A549 (cell line): ENCODE data around the gene ACTR2. TPM values are rescaled to one million over a fixed set of nuclear protein-coding genes. Genes with fewer than 3 reads are reported as not detected.

Source experiments
- ATAC-seq, 2 experiments: fragments of 200-7000 bp in 1 of 2; fragments of >200 bp in 1 of 2; cut with Nextera tagmentation in 1 of 2; cut with Tn5 transposase in 1 of 2; 3 replicates each; pipeline versions ENCODE4 v1.8.0 to v1.9.1; 2018 to 2020; ENCODE audit warnings: mild to moderate bottlenecking in 1 of 2, moderate library complexity in 1 of 2
- CTCF ChIA-PET: fragments of 300-600 bp; sonication (Branson Sonifier 250); formaldehyde crosslinking; extraction: SDS; loops from one replicate; lab custom pipeline; 2021; ENCODE audit warnings: antibody characterized with exemption, inconsistent platforms; lab: Yijun Ruan, JAX
- POLR2A ChIA-PET: fragments of 350-600 bp; formaldehyde crosslinking; extraction: SDS; loops from one replicate; lab custom pipeline; 2021; ENCODE audit warnings: antibody characterized with exemption, inconsistent platforms; lab: Yijun Ruan, JAX
- DNase-seq, 2 experiments: peaks; one replicate each; pipeline versions ENCODE4 v3.0.0 to v3.0.0-alpha.2; 2011 to 2016; ENCODE audit warnings: low read depth in 1 of 2, low spot score in 1 of 2
- FAIRE-seq: peaks from 2 replicates; lab custom pipeline; 2011; peaks lifted over from hg19 to GRCh38; lab: Jason Lieb, UNC
- H3K27ac ChIP-seq, 2 experiments: fragments of >200 bp; sonication (Bioruptor Twin); formaldehyde crosslinking; 3 replicates each; pipeline ENCODE4 v1.5.1; 2016 to 2017
- H3K4me1 ChIP-seq: fragments of >200 bp; sonication (Bioruptor Twin); formaldehyde crosslinking; 3 replicates; pipeline ENCODE4 v1.6.1; 2016
- H3K4me2 ChIP-seq: fragments of >200 bp; sonication (Bioruptor Twin); formaldehyde crosslinking; 3 replicates; pipeline ENCODE4 v1.6.1; 2016
- H3K4me3 ChIP-seq: fragments of >200 bp; sonication (Bioruptor Twin); formaldehyde crosslinking; 3 replicates; pipeline ENCODE4 v1.5.1; 2016
- H3K9me3 ChIP-seq: fragments of >200 bp; sonication (Bioruptor Twin); formaldehyde crosslinking; 3 replicates; pipeline ENCODE4 v1.6.1; 2016
- BHLHE40 ChIP-seq: IDR thresholded peaks from 2 replicates; pipeline ENCODE4 v1.6.1; 2012; ENCODE audit warnings: low read depth, low read length, inconsistent platforms
- CBX2 ChIP-seq: fragments of 200-600 bp; sonication (generic); IDR thresholded peaks from 2 replicates; pipeline ENCODE4 v1.6.1; 2016; ENCODE audit warnings: low read depth, mild to moderate bottlenecking, borderline replicate concordance
- CEBPB ChIP-seq, 2 experiments: fragments of >200 bp in 1 of 2; sonication (Bioruptor Twin) in 1 of 2; formaldehyde crosslinking in 1 of 2; IDR thresholded peaks; 2 replicates each; pipeline ENCODE4 v1.6.1; 2012 to 2016
- CHD2 ChIP-seq: fragments of 150-350 bp; IDR thresholded peaks from 2 replicates; pipeline ENCODE4 v1.6.1; 2014; ENCODE audit warnings: low read length; ENCODE audit not compliant: partially characterized antibody
- EHF ChIP-seq: fragments of 250-450 bp; sonication (Bioruptor Pico); IDR thresholded peaks from 2 replicates; pipeline ENCODE4 v1.5.0; 2020; ENCODE audit warnings: mild to moderate bottlenecking
- ELK1 ChIP-seq: fragments of 150-350 bp; IDR thresholded peaks from 2 replicates; pipeline ENCODE4 v1.6.1; 2014; ENCODE audit warnings: low read depth, mild to moderate bottlenecking, low read length
- EP300 ChIP-seq, 2 experiments: fragments of >200 bp; sonication (Bioruptor Twin); formaldehyde crosslinking; IDR thresholded peaks; 2 replicates in 1 of 2; 3 replicates in 1 of 2; pipeline ENCODE4 v1.6.1; 2016 to 2017
- FOSB ChIP-seq: fragments of 250-450 bp; sonication (Bioruptor Pico); IDR thresholded peaks from 2 replicates; pipeline ENCODE4 v1.5.0; 2020; ENCODE audit warnings: mild to moderate bottlenecking, moderate library complexity
- GATA3 ChIP-seq: IDR thresholded peaks from 2 replicates; pipeline ENCODE4 v1.6.1; 2012; ENCODE audit warnings: borderline replicate concordance
- HES2 ChIP-seq: fragments of >200 bp; sonication (Bioruptor Twin); formaldehyde crosslinking; IDR thresholded peaks from 2 replicates; pipeline ENCODE4 v1.6.1; 2016
- HMGXB4 ChIP-seq: fragments of 250-450 bp; sonication (Bioruptor Pico); IDR thresholded peaks from 2 replicates; pipeline ENCODE4 v1.5.0; 2021; ENCODE audit warnings: mild to moderate bottlenecking, moderate library complexity, borderline replicate concordance
- HOXB13 ChIP-seq: fragments of 250-450 bp; sonication (Bioruptor Pico); IDR thresholded peaks from 2 replicates; pipeline ENCODE4 v1.5.0; 2020; ENCODE audit warnings: low read depth, mild to moderate bottlenecking, moderate library complexity
- JUNB ChIP-seq: fragments of >200 bp; sonication (Bioruptor Twin); formaldehyde crosslinking; IDR thresholded peaks from 2 replicates; pipeline ENCODE4 v1.6.1; 2016
- KDM1A ChIP-seq: fragments of 200-600 bp; sonication (generic); IDR thresholded peaks from 2 replicates; pipeline ENCODE4 v1.6.1; 2016; ENCODE audit warnings: low read depth, mild to moderate bottlenecking
- MAFK ChIP-seq: fragments of 450-650 bp; IDR thresholded peaks from 2 replicates; pipeline ENCODE4 v1.6.1; 2014; ENCODE audit not compliant: partially characterized antibody
- MYC ChIP-seq: IDR thresholded peaks from 2 replicates; pipeline ENCODE4 v1.6.1; 2012; ENCODE audit warnings: mild to moderate bottlenecking, inconsistent platforms, low read length, improper control_type of control experiment, borderline replicate concordance
- NPAS2 ChIP-seq: fragments of 250-450 bp; sonication (Bioruptor Pico); IDR thresholded peaks from 2 replicates; pipeline ENCODE4 v1.8.0; 2022; ENCODE audit warnings: mild to moderate bottlenecking, moderate library complexity, borderline replicate concordance
- NR3C1 ChIP-seq: fragments of >200 bp; sonication (Bioruptor Twin); formaldehyde crosslinking; IDR thresholded peaks from 3 replicates; pipeline ENCODE4 v1.6.1; 2017
- POLR2A ChIP-seq: IDR thresholded peaks from 2 replicates; pipeline ENCODE4 v1.6.1; 2012; ENCODE audit warnings: mild to moderate bottlenecking, low read length
- POLR2AphosphoS2 ChIP-seq: conservative IDR thresholded peaks from 2 replicates; pipeline ENCODE4 v1.6.1; 2012; ENCODE audit warnings: low read length, improper control_type of control experiment, inconsistent platforms
- REST ChIP-seq: fragments of 200-600 bp; sonication (generic); IDR thresholded peaks from 2 replicates; pipeline ENCODE4 v1.6.1; 2016; ENCODE audit warnings: antibody characterized with exemption, mild to moderate bottlenecking, moderate library complexity
- RFX5 ChIP-seq: fragments of 450-650 bp; IDR thresholded peaks from 2 replicates; pipeline ENCODE4 v1.7.1; 2014; ENCODE audit warnings: antibody characterized with exemption, mild to moderate bottlenecking, moderate library complexity
- RNF2 ChIP-seq: fragments of 200-600 bp; sonication (generic); IDR thresholded peaks from 2 replicates; pipeline ENCODE4 v1.6.1; 2016; ENCODE audit warnings: low read depth, mild to moderate bottlenecking, antibody characterized with exemption, moderate library complexity, borderline replicate concordance
- SREBF2 ChIP-seq: fragments of 450-650 bp; IDR thresholded peaks from 2 replicates; pipeline ENCODE4 v1.6.1; 2014; ENCODE audit warnings: mild to moderate bottlenecking, moderate library complexity
- TP53 ChIP-seq: fragments of 250-450 bp; sonication (Bioruptor Pico); IDR thresholded peaks from 2 replicates; pipeline ENCODE4 v1.5.0; 2021; ENCODE audit warnings: mild to moderate bottlenecking, moderate library complexity
- ZC3H11A ChIP-seq: fragments of 450-650 bp; IDR thresholded peaks from 2 replicates; pipeline ENCODE4 v1.6.1; 2014; ENCODE audit warnings: antibody characterized with exemption, mild to moderate bottlenecking
- ZSCAN20 ChIP-seq: fragments of 250-450 bp; sonication (Bioruptor Pico); IDR thresholded peaks from 2 replicates; pipeline ENCODE4 v1.8.0; 2022; ENCODE audit warnings: mild to moderate bottlenecking, moderate library complexity
- WGBS: methylation state at CpG from one replicate; pipeline ENCODE4 v1.1.6; 2017; ENCODE audit errors: missing lambda C conversion rate; 5-methylcytosine and 5-hydroxymethylcytosine counted together
- polyA plus RNA-seq, 4 experiments: library from polyadenylated mRNA; depleted of rRNA in 3 of 4; stranded (reverse); fragments of >200 nt; fragmentation: RNase III in 1 of 4; extraction: RNeasy Plus Mini Kit Qiagen cat#74134 plus additional on column Dnase treatment in 1 of 4; gene quantifications; 2 replicates in 3 of 4; 3 replicates in 1 of 4; pipeline ENCODE4 v1.2.3, GENCODE V29; 2011 to 2017

The ACTR2 gene
- polyA plus RNA-seq, 2 of the 4 experiments (the other 2 are of a cell fraction): 270 to 278 TPM

GRCh38 chr2:65198737-65199136 is 28.9 kb upstream of the ACTR2 start:
- CTCF ChIA-PET: interaction anchor here (0.6 to 2.0 kb wide), 3 partner anchors 11 to 32 kb away, joined by 3 to 11 read pairs (median 4); no protein-coding TSS in a partner anchor
- POLR2A ChIA-PET: no interaction called here
- 91% methylated on average over 2 of the region's 2 CpGs for WGBS
- Histone ChIP-seq H3K4me2 (no peak overlapping the region), H3K27ac (no peak overlapping the region), H3K4me3 (no peak overlapping the region), H3K9me3 (no peaks in the 10 kb centered on the region), H3K4me1 (no peaks in the 10 kb centered on the region)
- DNase-seq (no peak), ATAC-seq (no peak), FAIRE-seq (no peak)
- no peak for TF ChIP-seq CBX2
- no peak for TF ChIP-seq HOXB13 (CRISPR knock-in tag)
- no peak for TF ChIP-seq CEBPB (IDR thresholded peaks at IDR 0.05)
- no peak for TF ChIP-seq BHLHE40
- TF ChIP-seq NR3C1: no peak
- no peak for TF ChIP-seq JUNB
- no peak for TF ChIP-seq SREBF2
- no peak for TF ChIP-seq EP300 (IDR thresholded peaks at IDR 0.05)
- TF ChIP-seq CHD2: no peak
- no peak for TF ChIP-seq ELK1
- no peak for TF ChIP-seq FOSB
- TF ChIP-seq MAFK: no peak
- no peak for TF ChIP-seq EHF (CRISPR knock-in tag)
- no peak for TF ChIP-seq POLR2AphosphoS2
- no peak for TF ChIP-seq GATA3
- TF ChIP-seq MYC: no peak
- no peak for TF ChIP-seq ZSCAN20 (CRISPR knock-in tag)
- TF ChIP-seq KDM1A: no peak
- no peak for TF ChIP-seq TP53 (CRISPR knock-in tag)

GRCh38 chr2:65199166-65199565 is 28.5 kb upstream of the ACTR2 start:
- H3K4me1 ChIP-seq: no peaks in the 10 kb centered on the region
- POLR2A ChIA-PET: no interaction called here
- H3K9me3 ChIP-seq: no peaks in the 10 kb centered on the region
- H3K4me2 ChIP-seq: no peak overlapping the region
- DNase-seq (no peak), FAIRE-seq (no peak), ATAC-seq (no peak)
- CTCF ChIA-PET: interaction anchor here (0.6 to 2.0 kb wide), 3 partner anchors 12 to 32 kb away, joined by 3 to 11 read pairs (median 4); no protein-coding TSS in a partner anchor
- no peak overlapping the region for H3K27ac ChIP-seq
- TF ChIP-seq REST (no peak), RFX5 (no peak), ZC3H11A (no peak), EHF (CRISPR knock-in tag) (no peak), HMGXB4 (no peak), POLR2A (no peak), HES2 (no peak), NPAS2 (CRISPR knock-in tag) (no peak), RNF2 (no peak)
- H3K4me3 ChIP-seq: no peak overlapping the region
- 37% methylated on average over 2 of the region's 2 CpGs for WGBS
